IMR-90 (cell line): ENCODE data around the gene PDGFA. TPM values are rescaled to one million over a fixed set of nuclear protein-coding genes. Genes with fewer than 3 reads are reported as not detected.

Source experiments
- ATAC-seq: fragments of 200-7000 bp; cut with Tn5 transposase; 2 replicates; pipeline ENCODE4 v1.9.1; 2020; ENCODE audit warnings: low read depth, mild to moderate bottlenecking, moderate library complexity
- BruUV-seq: library from RNA; stranded (reverse); fragments of 400-500 nt; replicated peaks from 2 replicates; lab custom pipeline; 2021; lab: Mats Ljungman, UMichigan
- CTCF ChIA-PET: fragments of 300-600 bp; formaldehyde crosslinking; extraction: SDS; loops from one replicate; lab custom pipeline; 2021; ENCODE audit warnings: antibody characterized with exemption; lab: Yijun Ruan, JAX
- POLR2A ChIA-PET: fragments of 300-600 bp; sonication (Branson Sonifier 250); formaldehyde crosslinking; loops from one replicate; lab custom pipeline; 2022; ENCODE audit warnings: antibody characterized with exemption; ENCODE audit not compliant: unreplicated experiment; lab: Charles Lee
- DNase-seq: peaks from one replicate; pipeline ENCODE4 v3.0.0; 2013
- H2AFZ ChIP-seq: replicated peaks from 2 replicates; pipeline ENCODE3; 2013; ENCODE audit warnings: low read length, mild to moderate bottlenecking; ENCODE audit not compliant: poor library complexity
- H2AK5ac ChIP-seq: 2 replicates; pipeline ENCODE4 v1.6.1; 2013; ENCODE audit warnings: low read depth, low read length, inconsistent platforms
- H2AK9ac ChIP-seq: replicated peaks from 2 replicates; pipeline ENCODE3; 2013; ENCODE audit warnings: mild to moderate bottlenecking, low read depth, low read length, moderate library complexity; ENCODE audit not compliant: poor library complexity
- H2BK120ac ChIP-seq: 2 replicates; pipeline ENCODE4 v1.6.1; 2013; ENCODE audit warnings: low read depth, low read length, inconsistent platforms
- H2BK15ac ChIP-seq: 3 replicates; pipeline ENCODE4 v1.6.1; 2013; ENCODE audit warnings: low read depth, low read length, inconsistent platforms
- H2BK20ac ChIP-seq: 2 replicates; pipeline ENCODE4 v1.6.1; 2013; ENCODE audit warnings: low read depth, mild to moderate bottlenecking, inconsistent platforms, low read length, moderate library complexity
- H2BK5ac ChIP-seq: 2 replicates; pipeline ENCODE4 v1.6.1; 2013; ENCODE audit warnings: mild to moderate bottlenecking, low read depth, low read length, inconsistent platforms; ENCODE audit not compliant: poor library complexity, severe bottlenecking
- H3K14ac ChIP-seq: replicated peaks from 2 replicates; pipeline ENCODE4 v1.6.1; 2013; ENCODE audit warnings: low read depth, low read length, inconsistent platforms
- H3K18ac ChIP-seq: 2 replicates; pipeline ENCODE4 v1.6.1; 2013; ENCODE audit warnings: low read depth, low read length, control low read depth
- H3K23ac ChIP-seq: 2 replicates; pipeline ENCODE4 v1.6.1; 2013; ENCODE audit warnings: low read depth, low read length, inconsistent platforms
- H3K27ac ChIP-seq: 2 replicates; pipeline ENCODE4 v1.5.1; 2013; ENCODE audit warnings: mild to moderate bottlenecking, control low read depth, low read length; ENCODE audit not compliant: insufficient read depth
- H3K27me3 ChIP-seq: 2 replicates; pipeline ENCODE4 v1.6.1; 2013; ENCODE audit warnings: low read length; ENCODE audit not compliant: control insufficient read depth, insufficient read depth
- H3K36me3 ChIP-seq: 2 replicates; pipeline ENCODE4 v1.6.1; 2013; ENCODE audit warnings: low read length, mixed read lengths; ENCODE audit not compliant: control insufficient read depth, insufficient read depth
- H3K4ac ChIP-seq: 2 replicates; pipeline ENCODE4 v1.6.1; 2013; ENCODE audit warnings: low read depth, low read length, inconsistent platforms
- H3K4me1 ChIP-seq: 2 replicates; pipeline ENCODE4 v1.6.1; 2013; ENCODE audit warnings: low read length, mixed read lengths; ENCODE audit not compliant: control insufficient read depth, insufficient read depth
- H3K4me2 ChIP-seq: 2 replicates; pipeline ENCODE4 v1.6.1; 2013; ENCODE audit warnings: low read depth, mild to moderate bottlenecking, control low read depth, low read length, moderate library complexity
- H3K4me3 ChIP-seq: 2 replicates; pipeline ENCODE4 v1.5.1; 2013; ENCODE audit warnings: low read depth, mild to moderate bottlenecking, control low read depth, low read length, moderate library complexity; ENCODE audit not compliant: insufficient read depth
- H3K56ac ChIP-seq: 2 replicates; pipeline ENCODE4 v1.6.1; 2013; ENCODE audit warnings: low read length, inconsistent platforms; ENCODE audit not compliant: insufficient read depth; ENCODE audit errors: extremely low read depth
- H3K79me1 ChIP-seq, 2 experiments: 2 replicates each; pipeline ENCODE4 v1.6.1; 2013; ENCODE audit warnings: low read length in 2 of 2, inconsistent platforms in 1 of 2, low read depth in 1 of 2
- H3K9ac ChIP-seq: 2 replicates; pipeline ENCODE4 v1.6.1; 2013; ENCODE audit warnings: low read depth, low read length, control low read depth
- H3K9me1 ChIP-seq: 2 replicates; pipeline ENCODE4 v1.6.1; 2013; ENCODE audit warnings: low read length, inconsistent platforms; ENCODE audit not compliant: insufficient read depth
- H3K9me3 ChIP-seq: 2 replicates; pipeline ENCODE4 v1.6.1; 2013; ENCODE audit warnings: low read length; ENCODE audit not compliant: control insufficient read depth, insufficient read depth
- H4K20me1 ChIP-seq: 2 replicates; pipeline ENCODE4 v1.6.1; 2013; ENCODE audit warnings: low read length, inconsistent platforms; ENCODE audit not compliant: insufficient read depth
- H4K5ac ChIP-seq: 2 replicates; pipeline ENCODE4 v1.6.1; 2013; ENCODE audit warnings: mild to moderate bottlenecking, low read depth, low read length, control low read depth
- H4K8ac ChIP-seq, 2 experiments: 2 replicates each; pipeline ENCODE4 v1.6.1; 2013; ENCODE audit warnings: low read depth in 2 of 2, low read length in 2 of 2, control low read depth in 1 of 2, inconsistent platforms in 1 of 2
- H4K91ac ChIP-seq: 2 replicates; pipeline ENCODE4 v1.6.1; 2013; ENCODE audit warnings: low read depth, low read length, inconsistent platforms; ENCODE audit not compliant: insufficient read depth
- MAZ ChIP-seq: IDR thresholded peaks from 2 replicates; pipeline ENCODE4 v1.6.1; 2012; ENCODE audit warnings: low read depth, mild to moderate bottlenecking, low read length, improper control_type of control experiment, moderate library complexity, borderline replicate concordance
- RAD21 ChIP-seq: IDR thresholded peaks from 2 replicates; pipeline ENCODE4 v1.6.1; 2012; ENCODE audit warnings: low read length, improper control_type of control experiment
- WGBS, 2 experiments: methylation state at CpG; one replicate each; pipeline versions ENCODE4 v1.1.5 to v1.1.7; 2013; ENCODE audit warnings: missing lambda C conversion rate in 2 of 2; ENCODE audit not compliant: insufficient read length in 1 of 2; ENCODE audit errors: extremely low coverage in 2 of 2; 5-methylcytosine and 5-hydroxymethylcytosine counted together
- dilution Hi-C: fragments of 300-500 bp; cut with HindIII; formaldehyde crosslinking; loops from one replicate; pipeline ENCODE4 v1.14.3; 2018; ENCODE audit warnings: low sequenced_read_pairs; ENCODE audit not compliant: unreplicated experiment
- in situ Hi-C: fragments of 300-500 bp; cut with MboI; formaldehyde crosslinking; loops from 3 replicates; pipeline ENCODE4 v1.14.3; 2019; ENCODE audit warnings: low sequenced_read_pairs, inconsistent platforms, mixed read lengths
- intact Hi-C: fragments of 100-400 bp; cut with micrococcal nuclease; formaldehyde crosslinking; loops from 2 replicates; pipeline ENCODE4 v1.10.0; 2022
- polyA plus RNA-seq, 3 experiments: library from polyadenylated mRNA; depleted of rRNA; stranded (reverse); fragments of >200 nt; gene quantifications; 2 replicates each; pipeline ENCODE4 v1.2.3, GENCODE V29; 2012; ENCODE audit warnings: low replicate concordance in 1 of 3
- total RNA-seq: library from RNA; depleted of rRNA; stranded (reverse); fragments of >200 nt; gene quantifications from 2 replicates; pipeline ENCODE4 v1.2.3, GENCODE V29; 2012
- TF ChIP-seq, protein P1 (sequence below): conservative IDR thresholded peaks from 2 replicates; pipeline ENCODE4 v1.5.1; 2012; ENCODE audit warnings: mild to moderate bottlenecking, low read depth, low read length, improper control_type of control experiment

Gene PDGFA
- total and polyA plus RNA-seq, 2 of the 4 experiments (the other 2 are of a cell fraction) = 3.3 to 3.8 TPM

DNA sequence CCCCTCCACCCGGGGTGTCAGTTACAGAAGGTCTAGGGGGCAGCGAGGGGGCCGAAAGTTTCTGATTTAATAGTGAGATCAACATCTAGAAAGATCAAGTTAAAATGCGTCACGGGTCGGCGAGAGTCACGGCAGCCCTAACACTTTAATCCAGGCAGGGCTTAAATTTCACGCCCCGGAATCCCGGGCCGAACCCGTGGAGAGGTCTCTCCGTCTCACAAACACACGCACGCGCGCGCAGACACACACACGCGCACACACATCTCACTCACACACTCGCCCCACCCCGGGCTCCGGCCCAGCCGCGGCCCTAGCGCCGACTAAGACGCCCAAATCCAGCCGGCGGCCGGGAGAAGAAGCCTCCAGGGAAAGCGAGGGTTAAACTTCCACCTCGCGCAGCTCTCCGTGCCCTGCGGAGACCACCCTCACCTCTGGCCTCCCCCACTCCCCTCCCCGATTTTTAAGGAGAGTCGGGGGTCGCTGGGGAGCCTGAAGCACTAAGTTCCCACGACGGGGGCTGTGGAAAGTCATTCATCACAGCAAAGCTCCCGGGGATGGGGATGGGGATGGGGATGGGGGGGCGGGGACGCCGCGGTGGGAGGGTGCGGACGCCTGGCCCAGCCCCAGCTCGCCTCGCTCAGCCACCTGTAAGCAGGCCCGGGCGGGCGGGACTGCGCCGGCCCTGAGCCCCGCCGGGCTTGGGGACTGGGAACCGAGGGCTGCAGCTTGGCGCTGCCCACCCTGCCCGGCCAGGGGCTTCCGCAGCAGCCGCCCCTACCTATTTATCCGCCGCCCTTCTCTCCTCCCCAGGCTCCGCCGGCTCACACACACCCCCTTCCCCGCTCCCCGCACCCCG is 1.6 kb downstream of the PDGFA start:
- Histone ChIP-seq H3K14ac (no peak overlapping the region), H3K9ac (peak overlapping the region; percentile 31; the same call in 1 of the 2 replicates), H2BK5ac (peak overlapping the region; percentile 32), H4K91ac (no peak overlapping the region), H2AK9ac (peak overlapping the region; percentile 23), H3K79me1 (peaks cover 0 to 28% of the 10 kb centered on the region in 2 experiments; a peak in 2 of 4 replicates), H3K27ac (no peak overlapping the region), H2BK20ac (no peak overlapping the region), H2AFZ (peak overlapping the region; percentile 87), H3K23ac (peak overlapping the region; percentile 85; the same call in 1 of the 2 replicates), H3K4ac (peak overlapping the region; percentile 23; the same call in 1 of the 2 replicates), H3K9me1 (peaks cover 4% of the 10 kb centered on the region; the same call in 1 of the 2 replicates), H4K5ac (no peak overlapping the region), H3K36me3 (no peaks in the 10 kb centered on the region), H4K8ac (no peak overlapping the region), H3K27me3 (peaks cover 26% of the 10 kb centered on the region), H2BK15ac (no peak overlapping the region), H2AK5ac (no peak overlapping the region), H3K9me3 (no peaks in the 10 kb centered on the region), H3K4me1 (peaks cover 7% of the 10 kb centered on the region), H3K56ac (peak overlapping the region; percentile 30; the same call in 1 of the 2 replicates), H3K4me3 (peak overlapping the region; percentile 77), H3K4me2 (peak overlapping the region; percentile 91), H2BK120ac (no peak overlapping the region), H3K18ac (no peak overlapping the region), H4K20me1 (no peaks in the 10 kb centered on the region; the same call in 1 of the 2 replicates)
- WGBS, 2 experiments = 3% methylated on average over 23 of the region's 70 CpGs; no CpG with 5 or more reads in 1 of the 2 experiments
- POLR2A ChIA-PET = no interaction called here
- in situ Hi-C loops = no loop called here
- DNase-seq (peak; percentile 58), ATAC-seq (no peak)
- no TSS peak for BruUV-seq
- CTCF ChIA-PET = no interaction called here
- dilution Hi-C loops = no loop called here
- intact Hi-C loops = loop anchor here (1.0 to 10.0 kb wide), 3 partner anchors 186 to 357 kb away; partner anchors contain the start of genes DNAAF5, GET4 and PRKAR1B
- 0 out of 2 replicates have a peak, but pooled peaks have one; percentile 15 for TF ChIP-seq RAD21
- TF ChIP-seq, protein P1, sequence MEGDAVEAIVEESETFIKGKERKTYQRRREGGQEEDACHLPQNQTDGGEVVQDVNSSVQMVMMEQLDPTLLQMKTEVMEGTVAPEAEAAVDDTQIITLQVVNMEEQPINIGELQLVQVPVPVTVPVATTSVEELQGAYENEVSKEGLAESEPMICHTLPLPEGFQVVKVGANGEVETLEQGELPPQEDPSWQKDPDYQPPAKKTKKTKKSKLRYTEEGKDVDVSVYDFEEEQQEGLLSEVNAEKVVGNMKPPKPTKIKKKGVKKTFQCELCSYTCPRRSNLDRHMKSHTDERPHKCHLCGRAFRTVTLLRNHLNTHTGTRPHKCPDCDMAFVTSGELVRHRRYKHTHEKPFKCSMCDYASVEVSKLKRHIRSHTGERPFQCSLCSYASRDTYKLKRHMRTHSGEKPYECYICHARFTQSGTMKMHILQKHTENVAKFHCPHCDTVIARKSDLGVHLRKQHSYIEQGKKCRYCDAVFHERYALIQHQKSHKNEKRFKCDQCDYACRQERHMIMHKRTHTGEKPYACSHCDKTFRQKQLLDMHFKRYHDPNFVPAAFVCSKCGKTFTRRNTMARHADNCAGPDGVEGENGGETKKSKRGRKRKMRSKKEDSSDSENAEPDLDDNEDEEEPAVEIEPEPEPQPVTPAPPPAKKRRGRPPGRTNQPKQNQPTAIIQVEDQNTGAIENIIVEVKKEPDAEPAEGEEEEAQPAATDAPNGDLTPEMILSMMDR = no peak
- peak; percentile 52; the same call in 1 of the 2 replicates for TF ChIP-seq MAZ
